H9 (cell line): ENCODE results near the gene RTP1. TPM values are rescaled to one million over a fixed set of nuclear protein-coding genes. Genes with fewer than 3 reads are reported as not detected.

Experiments
- DNase-seq: peaks from one replicate; pipeline ENCODE4 v3.0.0-alpha.2; 2017
- H2AFZ ChIP-seq: one replicate; pipeline ENCODE4 v1.6.1; 2013; ENCODE audit warnings: mild to moderate bottlenecking, low read length, control low read depth, moderate library complexity
- H2AK5ac ChIP-seq: 2 replicates; pipeline ENCODE4 v1.6.1; 2013; ENCODE audit warnings: low read length, control low read depth, mixed read lengths; ENCODE audit not compliant: insufficient read length
- H2BK120ac ChIP-seq: one replicate; pipeline ENCODE4 v1.6.1; 2013; ENCODE audit warnings: low read depth, mild to moderate bottlenecking, low read length, control low read depth, inconsistent platforms; ENCODE audit not compliant: poor library complexity, severe bottlenecking
- H2BK12ac ChIP-seq: 2 replicates; pipeline ENCODE4 v1.6.1; 2013; ENCODE audit warnings: low read length, control low read depth, mixed read lengths, low read depth; ENCODE audit not compliant: insufficient read length
- H2BK15ac ChIP-seq: 2 replicates; pipeline ENCODE4 v1.6.1; 2013; ENCODE audit warnings: low read depth, low read length, control low read depth
- H2BK20ac ChIP-seq: one replicate; pipeline ENCODE4 v1.6.1; 2013; ENCODE audit warnings: low read depth, mild to moderate bottlenecking, low read length, control low read depth, inconsistent platforms; ENCODE audit not compliant: poor library complexity, severe bottlenecking
- H2BK5ac ChIP-seq: 2 replicates; pipeline ENCODE4 v1.6.1; 2013; ENCODE audit warnings: low read length, control low read depth, mixed read lengths; ENCODE audit not compliant: insufficient read length
- H3K14ac ChIP-seq: 2 replicates; pipeline ENCODE4 v1.6.1; 2013; ENCODE audit warnings: low read length, control low read depth; ENCODE audit not compliant: insufficient read depth
- H3K18ac ChIP-seq: 2 replicates; pipeline ENCODE4 v1.6.1; 2013; ENCODE audit warnings: low read depth, mild to moderate bottlenecking, mixed read lengths, low read length, control low read depth; ENCODE audit not compliant: insufficient read length
- H3K23ac ChIP-seq: 2 replicates; pipeline ENCODE4 v1.6.1; 2013; ENCODE audit warnings: low read length, control low read depth, mixed read lengths, low read depth; ENCODE audit not compliant: insufficient read length
- H3K23me2 ChIP-seq: 2 replicates; pipeline ENCODE4 v1.6.1; 2013; ENCODE audit warnings: low read depth, mild to moderate bottlenecking, mixed read lengths, low read length, control low read depth; ENCODE audit not compliant: insufficient read length, poor library complexity, severe bottlenecking
- H3K27ac ChIP-seq: 2 replicates; pipeline ENCODE4 v1.5.1; 2013; ENCODE audit warnings: low read length, control low read depth, mixed read lengths, low read depth; ENCODE audit not compliant: insufficient read length
- H3K27me3 ChIP-seq: 2 replicates; pipeline ENCODE4 v1.6.1; 2013; ENCODE audit warnings: low read length, control low read depth, inconsistent platforms; ENCODE audit not compliant: insufficient read depth
- H3K4ac ChIP-seq: 2 replicates; pipeline ENCODE4 v1.6.1; 2013; ENCODE audit warnings: low read depth, mild to moderate bottlenecking, control low read depth, inconsistent platforms, low read length, moderate library complexity
- H3K4me1 ChIP-seq: 2 replicates; pipeline ENCODE4 v1.6.1; 2013; ENCODE audit warnings: low read length, control low read depth, inconsistent platforms; ENCODE audit not compliant: insufficient read depth
- H3K4me2 ChIP-seq: 2 replicates; pipeline ENCODE4 v1.6.1; 2013; ENCODE audit warnings: low read length, control low read depth, mixed read lengths; ENCODE audit not compliant: insufficient read length, insufficient read depth
- H3K56ac ChIP-seq: 2 replicates; pipeline ENCODE4 v1.6.1; 2013; ENCODE audit warnings: low read depth, mild to moderate bottlenecking, mixed read lengths, low read length, control low read depth; ENCODE audit not compliant: insufficient read length
- H3K79me1 ChIP-seq: 2 replicates; pipeline ENCODE4 v1.6.1; 2013; ENCODE audit warnings: low read depth, mild to moderate bottlenecking, moderate library complexity, low read length, control low read depth, inconsistent platforms; ENCODE audit not compliant: insufficient read depth, poor library complexity, severe bottlenecking
- H3K79me2 ChIP-seq: 2 replicates; pipeline ENCODE4 v1.6.1; 2013; ENCODE audit warnings: low read length, control low read depth, inconsistent platforms; ENCODE audit not compliant: insufficient read depth
- H3K9ac ChIP-seq: 2 replicates; pipeline ENCODE4 v1.6.1; 2013; ENCODE audit warnings: low read length, control low read depth, mixed read lengths; ENCODE audit not compliant: insufficient read length; ENCODE audit errors: extremely low read depth
- H3K9me3 ChIP-seq: one replicate; pipeline ENCODE4 v1.6.1; 2013; ENCODE audit warnings: low read depth, low read length, inconsistent platforms; ENCODE audit not compliant: control insufficient read depth
- H3T11ph ChIP-seq: one replicate; pipeline ENCODE4 v1.6.1; 2013; ENCODE audit warnings: mild to moderate bottlenecking, low read length, control low read depth, inconsistent platforms
- H4K20me1 ChIP-seq: one replicate; pipeline ENCODE4 v1.6.1; 2013; ENCODE audit not compliant: control insufficient read depth, insufficient read length, insufficient read depth
- H4K5ac ChIP-seq: 2 replicates; pipeline ENCODE4 v1.6.1; 2013; ENCODE audit warnings: low read depth, mild to moderate bottlenecking, mixed read lengths, low read length, control low read depth; ENCODE audit not compliant: insufficient read length
- H4K8ac ChIP-seq: replicated peaks from 2 replicates; pipeline ENCODE4 v1.6.1; 2013; ENCODE audit warnings: low read length, control low read depth, mixed read lengths, low read depth; ENCODE audit not compliant: insufficient read length
- H4K91ac ChIP-seq: 2 replicates; pipeline ENCODE4 v1.6.1; 2013; ENCODE audit warnings: low read depth, mild to moderate bottlenecking, moderate library complexity, mixed read lengths, low read length, control low read depth; ENCODE audit not compliant: insufficient read length
- H3K27ac Mint-ChIP-seq, 3 experiments: 2 replicates in 2 of 3; 3 replicates in 1 of 3; pipeline ENCODE4 v1.8.0; 2020 to 2021; ENCODE audit warnings: mixed read lengths in 3 of 3, mild to moderate bottlenecking in 1 of 3, moderate library complexity in 1 of 3
- H3K27me3 Mint-ChIP-seq: 2 replicates; pipeline ENCODE4 v1.8.0; 2021; ENCODE audit warnings: low read depth, mild to moderate bottlenecking, moderate library complexity, mixed read lengths
- H3K36me3 Mint-ChIP-seq, 3 experiments: 2 replicates in 2 of 3; 3 replicates in 1 of 3; pipeline ENCODE4 v1.8.0; 2020 to 2021; ENCODE audit warnings: low read depth in 3 of 3, mixed read lengths in 3 of 3; ENCODE audit not compliant: insufficient read depth in 1 of 3
- H3K4me1 Mint-ChIP-seq, 2 experiments: 2 replicates each; pipeline ENCODE4 v1.8.0; 2020; ENCODE audit warnings: mixed read lengths in 2 of 2
- H3K4me3 Mint-ChIP-seq, 2 experiments: 2 replicates in 1 of 2; 3 replicates in 1 of 2; pipeline ENCODE4 v1.8.0; 2020 to 2021; ENCODE audit warnings: mild to moderate bottlenecking in 2 of 2, mixed read lengths in 2 of 2, moderate library complexity in 1 of 2
- H3K9me3 Mint-ChIP-seq, 2 experiments: 2 replicates in 1 of 2; 3 replicates in 1 of 2; pipeline ENCODE4 v1.8.0; 2020; ENCODE audit warnings: mild to moderate bottlenecking in 2 of 2, mixed read lengths in 2 of 2, moderate library complexity in 1 of 2
- WGBS: extraction: QIAGEN DNeasy Blood & Tissue Kit; methylation state at CpG from one replicate; pipeline ENCODE4 v1.1.7; 2013; ENCODE audit warnings: missing lambda C conversion rate, low lambda C conversion rate, mixed read lengths; ENCODE audit not compliant: insufficient read length; ENCODE audit errors: extremely low coverage; 5-methylcytosine and 5-hydroxymethylcytosine counted together
- total RNA-seq: library from RNA; stranded (reverse); gene quantifications from 2 replicates; pipeline ENCODE4 v1.2.1, GENCODE V29; 2021
- TF ChIP-seq, protein P1 (sequence below): fragments of 200-600 bp; sonication (generic); conservative IDR thresholded peaks from 3 replicates; pipeline ENCODE4 v1.8.0; 2021; ENCODE audit warnings: antibody characterized with exemption, mild to moderate bottlenecking

RTP1 gene
- total RNA-seq, 1 experiment from 2014 or later, result 6.6 TPM

DNA sequence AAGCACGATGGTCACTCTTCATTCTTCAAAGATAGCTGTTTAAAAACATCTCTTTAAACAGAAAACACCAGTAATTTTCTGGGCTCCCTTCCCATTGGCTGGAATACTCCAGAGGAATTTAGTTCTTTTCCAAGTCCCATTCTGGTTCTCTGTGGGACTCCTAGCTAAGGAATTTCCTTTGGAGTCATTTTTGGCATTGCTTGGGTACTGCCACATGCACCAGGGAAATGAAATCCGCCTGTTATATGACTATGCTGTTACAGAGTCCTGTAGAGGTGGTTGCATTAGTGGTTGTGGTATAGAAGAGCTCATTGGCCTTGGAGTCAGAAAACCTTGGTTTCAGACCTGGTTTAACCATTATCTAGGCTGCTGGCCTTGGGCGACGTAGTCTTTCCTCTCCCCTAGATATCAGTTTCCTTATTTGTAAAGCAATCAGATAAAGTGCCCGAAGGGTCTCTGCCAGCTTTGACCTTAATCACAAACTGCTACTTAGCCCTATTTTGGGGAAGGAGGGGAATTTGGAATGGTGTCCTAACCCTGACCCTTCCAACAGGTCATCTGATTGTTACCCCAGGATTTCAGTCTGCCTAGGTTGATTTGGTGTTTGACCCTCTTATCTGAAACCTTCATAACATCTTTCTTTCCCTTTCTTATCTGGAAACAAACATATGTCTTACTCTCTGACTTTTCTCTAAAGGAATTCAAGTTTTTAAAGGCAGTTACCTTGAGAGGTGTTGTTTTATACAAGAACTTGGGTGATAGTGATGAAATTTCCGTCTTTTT is 13.4 kb downstream of the RTP1 start:
- peak overlapping the region in 2 of 3 experiments; percentile 20 to 37; a peak in 2 of 7 replicates for H3K27ac Mint-ChIP-seq
- no peaks in the 10 kb centered on the region for H3K27me3 ChIP-seq

More for the DNA sequence above, 13.4 kb downstream of the RTP1 start:
- Mint-ChIP-seq H3K9me3 (peaks cover 16 to 26% of the 10 kb centered on the region in 2 experiments), H3K27me3 (peaks cover 4% of the 10 kb centered on the region), H3K36me3 (peaks cover 9 to 25% (median 25%) of the 10 kb centered on the region in 3 experiments), H3K4me3 (no peak overlapping the region), H3K4me1 (peaks cover 16 to 27% of the 10 kb centered on the region in 2 experiments)
- Histone ChIP-seq H4K5ac (no peak overlapping the region), H4K20me1 (no peaks in the 10 kb centered on the region), H4K91ac (no peak overlapping the region), H3K27ac (no peak overlapping the region), H4K8ac (no peak overlapping the region), H3K23me2 (no peaks in the 10 kb centered on the region), H2AK5ac (no peak overlapping the region), H3K4me2 (peak overlapping the region; percentile 6), H2AFZ (no peak overlapping the region), H3K9me3 (peaks cover 23% of the 10 kb centered on the region), H3K23ac (no peak overlapping the region), H2BK20ac (no peak overlapping the region), H3T11ph (no peak overlapping the region), H3K9ac (no peak overlapping the region), H3K79me2 (no peaks in the 10 kb centered on the region), H3K79me1 (no peaks in the 10 kb centered on the region), H2BK15ac (no peak overlapping the region), H3K4ac (no peak overlapping the region), H2BK12ac (no peak overlapping the region), H3K4me1 (peaks cover 8% of the 10 kb centered on the region; the same call in 1 of the 2 replicates), H2BK120ac (no peak overlapping the region), H3K18ac (no peak overlapping the region), H3K56ac (no peak overlapping the region), H2BK5ac (no peak overlapping the region), H3K14ac (no peak overlapping the region)
- no CpG with 5 or more reads among the region's 6 CpGs for WGBS
- TF ChIP-seq, protein P1, sequence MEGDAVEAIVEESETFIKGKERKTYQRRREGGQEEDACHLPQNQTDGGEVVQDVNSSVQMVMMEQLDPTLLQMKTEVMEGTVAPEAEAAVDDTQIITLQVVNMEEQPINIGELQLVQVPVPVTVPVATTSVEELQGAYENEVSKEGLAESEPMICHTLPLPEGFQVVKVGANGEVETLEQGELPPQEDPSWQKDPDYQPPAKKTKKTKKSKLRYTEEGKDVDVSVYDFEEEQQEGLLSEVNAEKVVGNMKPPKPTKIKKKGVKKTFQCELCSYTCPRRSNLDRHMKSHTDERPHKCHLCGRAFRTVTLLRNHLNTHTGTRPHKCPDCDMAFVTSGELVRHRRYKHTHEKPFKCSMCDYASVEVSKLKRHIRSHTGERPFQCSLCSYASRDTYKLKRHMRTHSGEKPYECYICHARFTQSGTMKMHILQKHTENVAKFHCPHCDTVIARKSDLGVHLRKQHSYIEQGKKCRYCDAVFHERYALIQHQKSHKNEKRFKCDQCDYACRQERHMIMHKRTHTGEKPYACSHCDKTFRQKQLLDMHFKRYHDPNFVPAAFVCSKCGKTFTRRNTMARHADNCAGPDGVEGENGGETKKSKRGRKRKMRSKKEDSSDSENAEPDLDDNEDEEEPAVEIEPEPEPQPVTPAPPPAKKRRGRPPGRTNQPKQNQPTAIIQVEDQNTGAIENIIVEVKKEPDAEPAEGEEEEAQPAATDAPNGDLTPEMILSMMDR, result no peak
- DNase-seq, result no peak
